OCI-LY3 (cell line): ENCODE results near the gene CFAP46.

Experiments
- H2AFZ ChIP-seq: fragments of 200-600, 300-600 bp; shearing (Covaris generic); 2 replicates; pipeline ENCODE4 v1.6.0; 2014; ENCODE audit warnings: antibody characterized with exemption, low read depth, low read length
- H3K27ac ChIP-seq: fragments of 200-600, 300-600 bp; sonication (generic); 2 replicates; pipeline ENCODE4 v1.5.1; 2014; ENCODE audit warnings: mild to moderate bottlenecking, low read length, moderate library complexity, mixed read lengths
- H3K27me3 ChIP-seq: fragments of 200-600, 300-600 bp; sonication (generic); 2 replicates; pipeline ENCODE4 v1.6.1; 2014; ENCODE audit warnings: low read depth, low read length, mixed read lengths
- H3K36me3 ChIP-seq: fragments of 200-600, 300-600 bp; sonication (generic); replicated peaks from 2 replicates; pipeline ENCODE3; 2014; ENCODE audit warnings: low read depth, low read length, mixed read lengths
- H3K4me1 ChIP-seq: fragments of 300-600, 200-600 bp; sonication (generic); 2 replicates; pipeline ENCODE4 v1.6.1; 2014; ENCODE audit warnings: low read length, mixed read lengths
- H3K4me2 ChIP-seq: fragments of 200-600, 300-600 bp; sonication (generic); 2 replicates; pipeline ENCODE4 v1.6.1; 2014; ENCODE audit warnings: low read length, mixed read lengths
- H3K4me3 ChIP-seq: fragments of 300-600, 200-600 bp; sonication (generic); 2 replicates; pipeline ENCODE4 v1.5.1; 2014; ENCODE audit warnings: antibody characterized with exemption, mild to moderate bottlenecking, low read length, moderate library complexity
- H3K79me2 ChIP-seq: fragments of 300-600, 200-600 bp; shearing (Covaris generic); 2 replicates; pipeline ENCODE4 v1.6.1; 2014; ENCODE audit warnings: mild to moderate bottlenecking, low read length, mixed read lengths
- H3K9ac ChIP-seq: fragments of 300-600, 200-600 bp; shearing (Covaris generic); 2 replicates; pipeline ENCODE4 v1.6.0; 2014; ENCODE audit warnings: mild to moderate bottlenecking, low read length, moderate library complexity
- H3K9me3 ChIP-seq: fragments of 200-600, 300-600 bp; shearing (Covaris generic); 2 replicates; pipeline ENCODE4 v1.6.1; 2014; ENCODE audit warnings: low read length, mixed read lengths; ENCODE audit not compliant: insufficient read depth
- H4K20me1 ChIP-seq: fragments of 200-600, 300-600 bp; sonication (generic); 2 replicates; pipeline ENCODE4 v1.6.1; 2016; ENCODE audit warnings: low read length, mixed read lengths; ENCODE audit not compliant: insufficient read depth
- CTCF ChIP-seq: fragments of 200-600, 300-600 bp; sonication (generic); IDR thresholded peaks from 2 replicates; pipeline ENCODE4 v1.5.1; 2014; ENCODE audit warnings: antibody characterized with exemption, low read length, low read depth
- EZH2phosphoT487 ChIP-seq: fragments of 200-600 bp; shearing (Covaris generic); IDR thresholded peaks from 2 replicates; pipeline ENCODE4 v1.6.1; 2018; ENCODE audit warnings: antibody characterized with exemption, mixed run types, low read depth

CFAP46 gene

GRCh38 chr10:132884691-132885271 is 57.6 kb downstream of the CFAP46 start:
- H3K27ac ChIP-seq = no peak overlapping the region
- H3K4me2 ChIP-seq = no peak overlapping the region
- H3K9ac ChIP-seq = no peak overlapping the region
- H3K4me3 ChIP-seq = no peak overlapping the region
- H3K27me3 ChIP-seq = no peaks in the 10 kb centered on the region
- H4K20me1 ChIP-seq = no peaks in the 10 kb centered on the region
- H2AFZ ChIP-seq = no peak overlapping the region
- H3K9me3 ChIP-seq = no peaks in the 10 kb centered on the region
- H3K79me2 ChIP-seq = no peaks in the 10 kb centered on the region
- TF ChIP-seq EZH2phosphoT487 (no peak), CTCF (no peak)
- no peaks in the 10 kb centered on the region for H3K4me1 ChIP-seq
- H3K36me3 ChIP-seq = no peaks in the 10 kb centered on the region

DNA sequence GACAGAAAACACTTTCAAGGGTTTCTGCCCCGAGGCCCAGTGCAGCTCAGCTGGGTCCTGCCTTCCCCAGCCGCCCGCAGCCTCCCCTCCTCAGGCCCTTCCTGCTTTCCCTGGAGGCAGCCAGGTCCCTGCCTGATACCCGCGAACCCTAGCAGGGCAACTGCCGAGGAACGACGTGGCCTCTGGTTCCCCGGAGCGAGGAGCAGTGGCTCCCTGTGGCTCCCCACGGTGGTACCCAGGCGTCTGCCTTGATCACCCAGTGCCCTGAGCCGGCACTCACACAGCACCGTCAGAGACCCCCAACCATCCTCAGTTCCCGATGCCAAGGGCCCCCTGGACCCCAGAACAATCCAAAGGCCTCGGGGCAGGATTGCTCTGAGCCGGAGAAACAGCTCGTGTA is 58.3 kb downstream of the CFAP46 start:
- no peaks in the 10 kb centered on the region for H3K4me1 ChIP-seq
- no peak overlapping the region for H3K4me3 ChIP-seq
- no peaks in the 10 kb centered on the region for H3K36me3 ChIP-seq

DNA sequence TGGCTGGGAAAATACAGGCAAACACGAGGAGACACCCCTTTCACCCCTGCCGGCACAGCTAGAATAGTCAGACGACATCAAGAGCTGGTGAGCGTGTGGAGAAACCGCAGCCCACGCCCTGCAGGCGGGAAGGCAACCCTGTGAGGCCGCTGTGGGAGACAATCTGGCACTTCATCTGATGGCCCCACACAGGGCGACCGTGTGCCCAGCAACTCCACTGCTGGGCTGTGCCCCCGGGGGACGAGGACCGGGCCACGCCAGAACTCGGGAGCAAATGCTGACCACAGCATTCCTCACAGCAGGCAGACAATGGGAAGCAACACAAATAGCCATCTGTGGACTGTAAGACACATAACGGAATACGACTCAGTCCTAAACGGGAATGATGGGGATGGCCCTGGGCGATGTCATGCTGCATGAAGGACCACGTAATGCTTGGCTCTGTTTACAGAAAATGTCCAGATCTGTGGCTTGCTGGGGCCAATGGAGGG is 58.9 kb downstream of the CFAP46 start:
- Histone ChIP-seq H3K9me3 (no peaks in the 10 kb centered on the region), H3K4me2 (no peak overlapping the region), H3K79me2 (no peaks in the 10 kb centered on the region), H3K27ac (no peak overlapping the region), H2AFZ (no peak overlapping the region), H4K20me1 (no peaks in the 10 kb centered on the region), H3K36me3 (no peaks in the 10 kb centered on the region), H3K27me3 (no peaks in the 10 kb centered on the region), H3K9ac (no peak overlapping the region), H3K4me1 (no peaks in the 10 kb centered on the region), H3K4me3 (no peak overlapping the region)
- TF ChIP-seq CTCF = no peak
- no peak for TF ChIP-seq EZH2phosphoT487

More for the DNA sequence above, 58.3 kb downstream of the CFAP46 start:
- no peak overlapping the region for H3K9ac ChIP-seq
- no peak overlapping the region for H2AFZ ChIP-seq
- no peaks in the 10 kb centered on the region for H3K79me2 ChIP-seq
- H3K27ac ChIP-seq = no peak overlapping the region
- H3K4me2 ChIP-seq = no peak overlapping the region
- H4K20me1 ChIP-seq = no peaks in the 10 kb centered on the region
- H3K9me3 ChIP-seq = no peaks in the 10 kb centered on the region
- TF ChIP-seq EZH2phosphoT487 (no peak), CTCF (no peak)
- no peaks in the 10 kb centered on the region for H3K27me3 ChIP-seq

DNA sequence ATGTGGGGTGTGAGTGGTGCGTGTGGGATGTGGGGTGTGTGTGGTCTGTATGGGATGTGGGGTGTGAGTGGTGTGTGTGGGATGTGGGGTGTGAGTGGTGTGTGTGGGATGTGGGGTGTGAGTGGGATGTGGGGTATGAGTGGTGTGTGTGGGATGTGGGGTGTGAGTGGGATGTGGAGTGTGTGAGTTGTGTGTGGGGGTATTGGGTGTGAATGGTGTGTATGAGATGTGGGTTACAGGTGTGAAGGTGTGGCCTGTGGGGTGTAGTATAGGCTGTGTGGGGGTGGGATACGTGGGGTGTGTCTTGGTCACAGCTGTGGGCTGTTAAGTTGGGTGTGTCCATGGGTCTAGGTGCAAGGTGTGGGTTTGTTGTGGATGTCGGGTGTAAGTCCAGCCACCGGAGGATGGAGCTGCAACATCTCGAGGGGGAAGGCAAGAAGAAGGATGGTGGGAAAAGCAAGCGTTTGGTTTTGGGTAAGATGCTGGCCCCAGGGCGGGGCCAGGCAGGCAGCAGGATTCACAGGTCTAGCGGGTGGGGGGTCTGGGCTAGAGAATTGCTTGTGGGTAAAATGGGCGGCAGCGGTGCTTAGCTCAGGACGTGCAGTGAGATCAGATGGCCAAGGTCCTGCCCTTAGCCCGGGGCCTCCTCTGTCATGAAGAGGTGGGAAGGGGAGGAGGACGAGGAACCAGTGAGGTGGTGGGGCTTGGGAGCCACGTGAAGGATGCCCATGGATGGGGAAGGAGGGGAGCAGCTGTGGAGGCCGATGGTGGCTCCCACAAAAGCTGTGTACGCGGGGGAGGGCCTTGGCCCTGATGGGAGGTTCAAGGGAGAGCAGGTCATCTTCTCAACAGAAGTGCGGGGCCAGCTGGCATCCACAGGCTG is 60.1 kb downstream of the CFAP46 start:
- H3K27ac ChIP-seq = no peak overlapping the region
- no peaks in the 10 kb centered on the region for H4K20me1 ChIP-seq
- no peaks in the 10 kb centered on the region for H3K36me3 ChIP-seq
- no peaks in the 10 kb centered on the region for H3K9me3 ChIP-seq
- TF ChIP-seq CTCF (no peak), EZH2phosphoT487 (no peak)
- H3K4me3 ChIP-seq = no peak overlapping the region
- no peak overlapping the region for H2AFZ ChIP-seq
- H3K4me1 ChIP-seq = no peaks in the 10 kb centered on the region
- no peaks in the 10 kb centered on the region for H3K27me3 ChIP-seq
- no peak overlapping the region for H3K4me2 ChIP-seq
- no peaks in the 10 kb centered on the region for H3K79me2 ChIP-seq
- H3K9ac ChIP-seq = no peak overlapping the region
